DND-41 (cell line): ENCODE data around the gene TNFRSF8.

ENCODE experiments used
- ATAC-seq: fragments of 200-7000 bp; cut with Tn5 transposase; 3 replicates; pipeline ENCODE4 v1.9.1; 2021; ENCODE audit warnings: low read depth; ENCODE audit not compliant: insufficient read depth
- DNase-seq: peaks from one replicate; pipeline ENCODE4 v3.0.0-alpha.2; 2020
- H2AFZ ChIP-seq: 2 replicates; pipeline ENCODE4 v1.6.0; 2012; ENCODE audit warnings: low read depth, low read length
- H3K27ac ChIP-seq: 2 replicates; pipeline ENCODE4 v1.5.1; 2012; ENCODE audit warnings: low read length, inconsistent platforms
- H3K27me3 ChIP-seq: fragments of 200-600 bp; sonication (generic); 2 replicates; pipeline ENCODE4 v1.6.0; 2012; ENCODE audit warnings: low read length, mild to moderate bottlenecking, inconsistent platforms; ENCODE audit not compliant: insufficient read depth, poor library complexity
- H3K36me3 ChIP-seq: 2 replicates; pipeline ENCODE4 v1.5.1; 2012; ENCODE audit warnings: low read length, inconsistent platforms; ENCODE audit not compliant: insufficient read depth
- H3K4me1 ChIP-seq: 2 replicates; pipeline ENCODE4 v1.5.1; 2012; ENCODE audit warnings: mild to moderate bottlenecking, low read length; ENCODE audit not compliant: insufficient read depth
- H3K4me2 ChIP-seq: 2 replicates; pipeline ENCODE4 v1.6.0; 2012; ENCODE audit warnings: mild to moderate bottlenecking, moderate library complexity, low read length, inconsistent platforms; ENCODE audit not compliant: insufficient read depth
- H3K4me3 ChIP-seq, 2 experiments: fragments of 200-600 bp in 1 of 2; shearing (Covaris generic) in 1 of 2; 2 replicates each; pipeline ENCODE4 v1.5.1; 2012 to 2016; ENCODE audit warnings: inconsistent platforms in 2 of 2, low read length in 2 of 2, mild to moderate bottlenecking in 2 of 2, low read depth in 1 of 2, moderate library complexity in 1 of 2
- H3K79me2 ChIP-seq: 2 replicates; pipeline ENCODE4 v1.6.0; 2012; ENCODE audit warnings: low read length, inconsistent platforms; ENCODE audit not compliant: insufficient read depth
- H3K9ac ChIP-seq: 2 replicates; pipeline ENCODE4 v1.6.0; 2012; ENCODE audit warnings: low read depth, mild to moderate bottlenecking, inconsistent platforms, low read length, moderate library complexity
- H3K9me3 ChIP-seq: 2 replicates; pipeline ENCODE4 v1.5.1; 2012; ENCODE audit warnings: low read length, moderate library complexity, mild to moderate bottlenecking, inconsistent platforms; ENCODE audit not compliant: insufficient read depth, severe bottlenecking
- H4K20me1 ChIP-seq: 2 replicates; pipeline ENCODE4 v1.6.0; 2012; ENCODE audit warnings: low read length; ENCODE audit not compliant: insufficient read depth
- EZH2 ChIP-seq: IDR thresholded peaks from 3 replicates; pipeline ENCODE4 v1.6.1; 2012; ENCODE audit warnings: borderline replicate concordance, low read depth, mild to moderate bottlenecking, moderate library complexity, low read length, inconsistent platforms; ENCODE audit not compliant: severe bottlenecking
- TF ChIP-seq, protein P1 (sequence below): IDR thresholded peaks from 2 replicates; pipeline ENCODE4 v1.5.1; 2012; ENCODE audit warnings: borderline replicate concordance, low read length, moderate library complexity, mild to moderate bottlenecking; ENCODE audit not compliant: poor library complexity, severe bottlenecking; ENCODE audit errors: extremely low read depth

The TNFRSF8 gene

GRCh38 chr1:12052997-12053686 lies 10.0 kb upstream of the TNFRSF8 start:
- H3K79me2 ChIP-seq, result no peaks in the 10 kb centered on the region
- no peaks in the 10 kb centered on the region for H3K36me3 ChIP-seq
- H3K9ac ChIP-seq, result no peak overlapping the region
- H4K20me1 ChIP-seq, result no peaks in the 10 kb centered on the region
- DNase-seq, result no peak
- no peaks in the 10 kb centered on the region for H3K27me3 ChIP-seq
- no peak for ATAC-seq
- TF ChIP-seq, protein P1, sequence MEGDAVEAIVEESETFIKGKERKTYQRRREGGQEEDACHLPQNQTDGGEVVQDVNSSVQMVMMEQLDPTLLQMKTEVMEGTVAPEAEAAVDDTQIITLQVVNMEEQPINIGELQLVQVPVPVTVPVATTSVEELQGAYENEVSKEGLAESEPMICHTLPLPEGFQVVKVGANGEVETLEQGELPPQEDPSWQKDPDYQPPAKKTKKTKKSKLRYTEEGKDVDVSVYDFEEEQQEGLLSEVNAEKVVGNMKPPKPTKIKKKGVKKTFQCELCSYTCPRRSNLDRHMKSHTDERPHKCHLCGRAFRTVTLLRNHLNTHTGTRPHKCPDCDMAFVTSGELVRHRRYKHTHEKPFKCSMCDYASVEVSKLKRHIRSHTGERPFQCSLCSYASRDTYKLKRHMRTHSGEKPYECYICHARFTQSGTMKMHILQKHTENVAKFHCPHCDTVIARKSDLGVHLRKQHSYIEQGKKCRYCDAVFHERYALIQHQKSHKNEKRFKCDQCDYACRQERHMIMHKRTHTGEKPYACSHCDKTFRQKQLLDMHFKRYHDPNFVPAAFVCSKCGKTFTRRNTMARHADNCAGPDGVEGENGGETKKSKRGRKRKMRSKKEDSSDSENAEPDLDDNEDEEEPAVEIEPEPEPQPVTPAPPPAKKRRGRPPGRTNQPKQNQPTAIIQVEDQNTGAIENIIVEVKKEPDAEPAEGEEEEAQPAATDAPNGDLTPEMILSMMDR, result no peak
- no peak for TF ChIP-seq EZH2
- no peak overlapping the region for H3K4me2 ChIP-seq
- H3K9me3 ChIP-seq, result no peaks in the 10 kb centered on the region
- no peak overlapping the region for H2AFZ ChIP-seq
- H3K4me3 ChIP-seq, result no peak overlapping the region
- no peaks in the 10 kb centered on the region for H3K4me1 ChIP-seq
- H3K27ac ChIP-seq, result no peak overlapping the region

GRCh38 chr1:12053752-12054548 lies 9.2 kb upstream of the TNFRSF8 start:
- H3K4me2 ChIP-seq, result no peak overlapping the region
- ATAC-seq, result no peak
- no peak for TF ChIP-seq EZH2
- TF ChIP-seq, protein P1, result no peak
- H3K27me3 ChIP-seq, result no peaks in the 10 kb centered on the region
- no peak overlapping the region for H3K27ac ChIP-seq
- no peak overlapping the region for H3K4me3 ChIP-seq
- no peak overlapping the region for H3K9ac ChIP-seq
- no peaks in the 10 kb centered on the region for H3K79me2 ChIP-seq
- DNase-seq, result no peak
- no peaks in the 10 kb centered on the region for H3K4me1 ChIP-seq
- no peaks in the 10 kb centered on the region for H3K9me3 ChIP-seq
- no peaks in the 10 kb centered on the region for H4K20me1 ChIP-seq
- H3K36me3 ChIP-seq, result no peaks in the 10 kb centered on the region
- H2AFZ ChIP-seq, result no peak overlapping the region

GRCh38 chr1:12055259-12055658 lies 7.8 kb upstream of the TNFRSF8 start:
- Histone ChIP-seq H3K27me3 (no peaks in the 10 kb centered on the region), H3K27ac (no peak overlapping the region), H2AFZ (no peak overlapping the region), H3K4me2 (no peak overlapping the region), H3K4me3 (no peak overlapping the region), H3K9ac (no peak overlapping the region), H3K9me3 (no peaks in the 10 kb centered on the region), H3K4me1 (no peaks in the 10 kb centered on the region), H3K79me2 (no peaks in the 10 kb centered on the region), H3K36me3 (no peaks in the 10 kb centered on the region), H4K20me1 (no peaks in the 10 kb centered on the region)
- TF ChIP-seq, protein P1, result no peak
- no peak for TF ChIP-seq EZH2
- ATAC-seq (no peak), DNase-seq (no peak)
